GM19240 (cell line): ENCODE results near the gene GTF2A2.
"Not testable (repeated sequence)": the region's sequence is repeated elsewhere in the genome, so short reads cannot be mapped to it uniquely, and the experiment has no call there.

Experiments
- DNase-seq: peaks from one replicate; pipeline ENCODE4 v3.0.0; 2011; ENCODE audit warnings: low spot score; ENCODE audit not compliant: insufficient read length

The GTF2A2 gene

DNA sequence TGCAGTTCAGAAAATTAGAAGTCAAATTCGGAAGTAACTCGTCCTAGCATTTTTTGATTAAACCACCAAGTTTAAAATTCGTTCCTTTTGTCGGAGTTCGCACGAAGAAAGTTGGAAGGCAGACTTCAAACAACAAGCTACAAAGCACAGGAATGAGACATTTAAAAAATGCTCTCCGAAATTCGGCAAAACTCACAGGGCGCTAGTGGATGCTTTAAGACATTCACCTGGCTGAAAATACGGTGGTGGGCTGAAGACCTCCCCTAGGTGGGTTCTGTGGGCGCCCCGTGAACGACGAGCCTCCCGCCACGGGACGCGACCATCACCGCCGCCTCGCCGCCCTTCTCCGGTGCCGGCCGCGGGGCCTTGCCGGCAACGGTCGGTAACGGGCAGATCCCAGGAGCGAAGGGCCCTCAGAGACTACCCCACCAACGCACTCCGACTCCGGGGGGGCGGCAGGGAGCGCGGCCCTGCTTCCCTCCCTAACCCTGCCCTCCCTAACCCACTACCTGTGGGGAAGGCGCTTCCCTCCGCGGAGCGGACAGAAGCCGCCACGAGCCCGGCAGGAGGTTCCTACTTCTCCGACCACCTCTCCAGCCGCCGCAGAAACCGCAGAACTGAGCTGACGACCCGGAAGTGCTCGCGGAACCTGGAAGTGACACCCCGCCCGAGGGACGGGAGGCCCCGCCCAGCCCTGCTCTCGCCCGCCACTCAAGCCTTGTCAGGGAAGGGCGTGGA, at the start of gene GTF2A2:
GTF2A2 (minus strand) TSS at position 619 of the 738 bp plus-strand sequence. CDS start 5,238 bp downstream, outside the sequence.
- peak; percentile 67 for DNase-seq

DNA sequence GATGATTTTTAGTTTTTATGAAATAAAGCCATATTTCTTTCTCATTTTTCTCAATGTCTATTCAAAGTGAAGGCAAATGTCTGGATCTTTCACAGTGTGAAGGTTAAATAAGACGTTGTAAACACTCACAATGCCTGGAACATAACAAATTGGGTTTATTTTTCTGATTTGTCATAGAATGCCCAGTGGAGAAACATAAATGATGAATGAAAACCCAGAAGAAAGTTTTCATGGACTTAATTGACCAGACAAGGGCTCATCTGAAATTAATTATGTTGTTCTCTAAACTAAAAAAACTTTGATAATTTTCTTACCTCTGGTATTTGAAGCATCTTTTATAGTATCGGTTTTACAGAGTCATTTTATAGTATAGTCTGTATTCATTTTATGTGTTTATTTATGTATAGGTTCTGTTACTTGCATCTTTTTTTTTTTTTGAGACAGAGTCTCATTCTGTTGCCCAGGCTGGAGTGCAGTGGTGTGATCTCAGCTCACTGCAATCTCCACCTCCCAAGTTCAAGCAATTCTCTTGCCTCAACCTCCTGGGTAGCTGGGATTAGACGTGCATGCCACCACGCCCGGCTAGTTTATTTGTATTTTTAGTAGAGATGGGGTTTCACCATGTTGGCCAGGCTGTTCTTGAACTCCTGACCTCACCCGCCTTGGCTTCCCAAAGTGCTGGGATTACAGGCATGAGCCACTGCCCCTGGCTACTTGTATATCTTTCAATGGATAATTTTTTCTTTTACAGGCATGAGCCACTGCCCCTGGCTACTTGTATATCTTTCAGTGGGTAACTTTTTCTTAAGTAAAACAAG, 46.9 kb upstream of the GTF2A2 start:
- no peak for DNase-seq

- DNase-seq: no peak
Measured at GRCh38 chr15:59702351-59702750, 45.0 kb upstream of the GTF2A2 start.

GRCh38 chr15:59701880-59702279, 44.6 kb upstream of the GTF2A2 start:
- no peak for DNase-seq

DNA sequence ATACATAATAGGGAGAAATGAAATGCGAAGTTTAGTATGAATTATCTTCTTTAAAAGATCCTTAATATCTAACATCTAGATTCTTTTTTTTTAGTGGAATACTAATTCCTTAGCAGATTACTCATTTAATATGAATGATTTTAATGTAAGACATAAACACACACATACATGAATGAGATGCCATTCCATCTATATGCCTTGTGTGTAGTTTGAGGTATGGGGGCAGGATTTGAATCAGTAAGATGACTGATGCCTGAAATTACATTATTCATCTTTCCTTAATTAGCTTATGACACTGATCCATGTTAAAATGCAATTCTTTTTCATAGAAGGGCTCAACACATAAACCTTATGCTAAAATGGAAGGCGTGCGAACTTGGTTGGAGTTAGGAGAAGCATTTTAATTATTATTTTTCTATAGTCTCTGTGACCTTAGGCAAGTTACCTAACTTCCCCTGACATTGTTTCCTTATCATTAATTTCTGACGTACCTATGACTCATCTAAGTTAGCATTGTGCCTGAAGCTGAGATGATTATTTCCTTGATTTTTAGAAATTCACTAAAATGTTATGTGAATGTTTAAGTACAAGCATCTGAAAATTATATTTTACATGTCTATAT, 42.6 kb upstream of the GTF2A2 start:
- no peak for DNase-seq

DNA sequence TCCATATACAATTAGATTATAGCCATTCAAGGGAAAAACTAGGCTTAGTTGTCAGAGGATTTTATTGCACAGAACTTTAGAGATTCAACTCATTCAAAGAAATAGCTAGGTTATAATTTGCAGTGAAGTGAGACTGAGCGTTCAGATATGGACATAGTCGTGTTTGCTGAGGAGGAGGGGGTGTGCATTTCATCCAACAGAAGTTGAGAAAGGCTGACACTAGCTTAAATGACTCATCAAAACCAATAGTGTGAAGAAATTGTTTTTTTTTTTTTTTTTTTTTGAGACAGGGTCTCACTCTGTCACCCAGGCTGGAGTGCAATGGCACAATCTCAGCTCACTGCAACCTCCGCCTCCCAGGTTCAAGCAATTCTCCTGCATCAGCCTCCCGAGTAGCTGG, 40.8 kb upstream of the GTF2A2 start:
- DNase-seq: not testable (repeated sequence)

GRCh38 chr15:59696332-59696731, 39.0 kb upstream of the GTF2A2 start:
- DNase-seq: no peak

GRCh38 chr15:59694779-59695178, 37.5 kb upstream of the GTF2A2 start:
- DNase-seq: no peak

GRCh38 chr15:59691194-59691805, 34.0 kb upstream of the GTF2A2 start:
- DNase-seq: no peak

- no peak for DNase-seq
Measured at GRCh38 chr15:59689626-59690236, 32.4 kb upstream of the GTF2A2 start.

DNA sequence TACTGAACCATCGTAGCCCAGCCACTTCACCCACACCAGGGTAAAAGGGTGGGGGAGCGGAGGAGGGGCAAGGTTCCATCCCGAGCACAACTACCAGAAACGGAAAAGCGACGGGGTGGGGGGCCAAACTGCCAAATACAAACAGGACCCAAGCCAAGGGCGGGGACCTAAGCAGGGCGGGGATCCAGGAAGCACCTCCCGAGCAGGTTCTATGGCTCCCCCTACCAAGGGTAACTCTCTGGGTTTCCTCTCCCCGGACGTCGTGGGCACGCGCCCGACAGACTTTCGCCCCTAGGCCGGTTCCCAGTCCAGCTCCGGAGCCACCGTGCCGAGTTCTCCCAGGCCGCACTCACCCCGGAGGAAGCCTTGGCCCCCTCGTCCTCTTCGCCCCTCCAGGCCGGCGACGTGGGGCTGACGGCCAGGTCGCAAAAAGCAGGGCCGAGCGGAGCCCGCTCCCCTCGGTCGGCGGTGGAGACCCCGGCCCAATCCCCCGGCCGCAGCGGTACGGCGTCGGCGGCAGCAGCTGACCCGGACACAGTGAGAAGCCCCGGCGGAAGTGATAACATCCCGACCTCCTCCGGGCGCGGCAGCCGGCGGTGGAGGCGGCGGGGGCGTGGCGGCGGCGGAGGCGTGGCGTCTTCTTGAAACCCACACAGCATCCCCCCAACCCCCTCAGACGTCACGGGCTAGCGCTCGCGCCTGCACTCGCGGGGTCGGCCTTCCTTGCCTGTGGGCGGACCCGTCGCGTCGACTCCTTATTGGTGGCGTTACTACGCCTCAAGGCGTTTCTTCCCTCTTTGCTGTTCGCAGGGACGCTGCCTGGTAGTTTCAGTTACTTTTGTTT, 31.7 kb upstream of the GTF2A2 start, which contains the start of gene BNIP2:
BNIP2 (minus strand) TSS at position 539 of the 844 bp plus-strand sequence. CDS start 6,863 bp downstream, outside the sequence.
- peak; percentile 68 for DNase-seq

- no peak for DNase-seq
Measured at GRCh38 chr15:59688423-59688781, 31.1 kb upstream of the GTF2A2 start.

DNA sequence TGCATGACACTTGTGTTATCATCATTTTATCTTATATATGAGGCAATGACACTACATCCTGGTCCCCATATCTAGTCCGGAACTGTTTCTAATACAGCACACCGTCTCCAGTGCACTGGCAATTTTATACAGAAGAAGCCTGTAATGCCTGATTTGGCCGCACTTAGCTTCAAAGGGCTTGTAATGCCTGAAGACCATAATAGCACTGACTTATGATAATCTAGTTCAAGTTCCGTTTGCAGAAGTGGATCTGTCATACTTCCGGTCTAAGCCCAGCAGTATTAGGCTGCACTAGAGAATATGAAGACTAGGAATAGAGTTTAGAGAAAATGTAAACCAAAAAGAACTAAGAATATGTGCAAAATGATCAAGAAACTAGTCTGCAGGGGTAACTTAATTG, 30.5 kb upstream of the GTF2A2 start:
- DNase-seq: no peak

DNA sequence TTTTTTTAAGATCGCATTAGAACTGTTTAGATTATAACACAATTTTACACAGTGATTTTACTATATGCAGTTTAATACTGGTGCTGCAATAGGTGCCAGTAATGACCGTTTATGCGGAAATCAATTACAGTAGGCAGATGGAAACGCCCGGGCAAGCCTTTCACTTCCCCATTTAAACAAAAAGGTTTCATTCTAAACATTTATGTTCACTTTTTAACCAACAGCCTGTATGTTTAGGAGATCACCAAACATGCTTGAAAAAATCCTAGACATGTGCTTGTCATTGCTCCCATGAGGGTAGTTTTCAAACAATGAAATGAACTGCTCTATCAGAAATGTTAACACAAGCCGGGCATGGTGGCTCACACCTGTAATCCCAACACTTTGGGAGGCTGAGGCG, 29.1 kb upstream of the GTF2A2 start:
- peak; percentile 19 for DNase-seq

GRCh38 chr15:59685737-59686297, 28.5 kb upstream of the GTF2A2 start:
- DNase-seq: no peak

GRCh38 chr15:59680870-59681269, 23.6 kb upstream of the GTF2A2 start:
- no peak for DNase-seq

GRCh38 chr15:59680346-59680745, 23.0 kb upstream of the GTF2A2 start:
- DNase-seq: no peak

DNA sequence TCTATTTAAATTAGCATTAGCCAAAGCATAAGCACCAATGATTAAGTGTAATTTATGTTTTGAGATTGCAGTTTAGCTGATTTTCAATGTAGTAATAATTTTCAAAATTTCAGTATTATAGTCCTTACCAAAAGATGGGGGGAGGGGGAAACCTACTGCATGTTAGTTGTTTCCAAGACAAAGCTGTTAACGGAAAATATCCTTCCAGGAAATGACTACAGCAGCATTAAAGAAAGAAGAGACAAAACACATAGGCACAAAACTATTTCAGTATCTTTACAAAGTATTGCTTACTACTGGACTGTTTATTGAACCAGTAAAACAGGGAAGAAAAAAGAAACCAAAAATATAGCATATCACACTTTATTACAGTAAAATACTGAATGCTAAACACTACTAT, 21.3 kb upstream of the GTF2A2 start:
- DNase-seq: no peak

DNA sequence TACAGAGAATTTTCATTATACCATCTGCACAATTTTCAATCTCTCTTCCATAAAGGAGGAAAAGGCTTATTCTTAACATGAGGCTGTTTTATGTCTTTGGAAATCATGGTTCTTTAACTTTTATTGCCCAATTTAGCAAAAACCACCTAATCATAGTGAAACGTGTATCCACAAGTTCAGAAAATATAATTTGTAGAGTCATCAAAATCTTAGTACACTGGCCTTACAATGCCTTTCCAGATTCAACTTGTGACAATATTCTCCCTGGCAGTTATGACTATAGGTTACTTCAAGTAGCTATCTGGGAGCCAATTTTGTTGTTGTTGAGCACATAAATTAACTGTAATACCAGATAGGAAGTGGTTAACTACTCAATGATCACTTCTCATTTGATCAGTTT, 20.9 kb upstream of the GTF2A2 start:
- no peak for DNase-seq

GRCh38 chr15:59676565-59676964, 19.2 kb upstream of the GTF2A2 start:
- DNase-seq: no peak
